Mucosa of descending colon (tissue), 3 donors: ENCODE data around the gene BCAR3. TPM values are rescaled to one million over a fixed set of nuclear protein-coding genes. Genes with fewer than 3 reads are reported as not detected.

Source experiments
- ATAC-seq: fragments of 200-7000 bp; cut with Tn5 transposase; one replicate; pipeline ENCODE4 v1.9.1; 2020; ENCODE audit warnings: mild to moderate bottlenecking, moderate library complexity
- DNase-seq, 3 donors: peaks; one replicate each; pipeline ENCODE4 v3.0.0-alpha.2; 2020
- H3K36me3 ChIP-seq: fragments of 200-600 bp; one replicate; pipeline ENCODE4 v1.8.0; 2021; ENCODE audit warnings: low read depth, mild to moderate bottlenecking
- H3K4me1 ChIP-seq: fragments of 200-600 bp; one replicate; pipeline ENCODE4 v1.8.0; 2021; ENCODE audit warnings: low read depth, mild to moderate bottlenecking
- H3K4me3 ChIP-seq: fragments of 200-600 bp; one replicate; pipeline ENCODE4 v1.8.0; 2021; ENCODE audit warnings: mild to moderate bottlenecking
- H3K9me3 ChIP-seq: fragments of 200-600 bp; one replicate; pipeline ENCODE4 v1.8.0; 2021; ENCODE audit warnings: mild to moderate bottlenecking
- CTCF ChIP-seq: fragments of 200-600 bp; IDR thresholded peaks from one replicate; pipeline ENCODE4 v1.8.0; 2022; ENCODE audit warnings: antibody characterized with exemption, mild to moderate bottlenecking
- intact Hi-C, 2 donors: fragments of 100-400 bp; cut with DNase I in 1 of 2; cut with micrococcal nuclease in 1 of 2; formaldehyde crosslinking; loops; one replicate each; pipeline versions ENCODE4 v1.11.0 to v1.11.1; 2022; cut with DNase I, micrococcal nuclease
- total RNA-seq, 3 donors: library from RNA; stranded (reverse); fragmentation: NEBNext Ultra II Directional in 2 of 3; extraction: Animal tissue kit (Norgen Biotek cat#: 25700) in 2 of 3; gene quantifications; one replicate each; pipeline versions ENCODE4 v1.2.1 to v1.2.4, GENCODE V29; 2021 to 2023
- donor health status: DM: no; HTN: no; CAD: no; lungs with moderate emphysema.
- donor health status: DM: no; HTN: no; CAD: no.
- donor health status: DM: no; HTN: yes; CAD: no.

Gene BCAR3
- total RNA-seq, 3 donors from 2014 or later: 37.2 to 73.7 (median 54.3) TPM

- Histone ChIP-seq H3K4me3 (no peak overlapping the region), H3K36me3 (no peaks in the 10 kb centered on the region), H3K4me1 (peaks cover 27% of the 10 kb centered on the region), H3K9me3 (no peaks in the 10 kb centered on the region)
- TF ChIP-seq CTCF: no peak
- ATAC-seq: no peak
- intact Hi-C loops: no loop called here
- no peak for DNase-seq
These were observed 12.3 kb downstream of the BCAR3 start for GRCh38 chr1:93669369-93669768.

GRCh38 chr1:93668951-93669350, 12.7 kb downstream of the BCAR3 start:
- no peaks in the 10 kb centered on the region for H3K36me3 ChIP-seq
- DNase-seq (no peak), ATAC-seq (no peak)
- peaks cover 24% of the 10 kb centered on the region for H3K4me1 ChIP-seq
- H3K9me3 ChIP-seq: no peaks in the 10 kb centered on the region
- TF ChIP-seq CTCF: no peak
- intact Hi-C loops: no loop called here
- H3K4me3 ChIP-seq: no peak overlapping the region

GRCh38 chr1:93668121-93668520, 13.5 kb downstream of the BCAR3 start:
- Histone ChIP-seq H3K36me3 (no peaks in the 10 kb centered on the region), H3K4me1 (peaks cover 15% of the 10 kb centered on the region), H3K4me3 (no peak overlapping the region), H3K9me3 (no peaks in the 10 kb centered on the region)
- ATAC-seq: no peak
- intact Hi-C loops: no loop called here
- TF ChIP-seq CTCF: no peak
- no peak for DNase-seq

- intact Hi-C loops: no loop called here
These were observed 14.0 kb downstream of the BCAR3 start for GRCh38 chr1:93667642-93668041.

GRCh38 chr1:93666613-93667384, 14.8 kb downstream of the BCAR3 start:
- intact Hi-C loops: no loop called here

More at GRCh38 chr1:93667642-93668041, 14.0 kb downstream of the BCAR3 start:
- DNase-seq (no peak), ATAC-seq (no peak)
- H3K4me3 ChIP-seq: no peak overlapping the region
- H3K36me3 ChIP-seq: no peaks in the 10 kb centered on the region
- no peak for TF ChIP-seq CTCF
- H3K4me1 ChIP-seq: peaks cover 11% of the 10 kb centered on the region
- no peaks in the 10 kb centered on the region for H3K9me3 ChIP-seq

More at GRCh38 chr1:93666613-93667384, 14.8 kb downstream of the BCAR3 start:
- DNase-seq: no peak
- no peak for ATAC-seq
- no peaks in the 10 kb centered on the region for H3K9me3 ChIP-seq
- H3K36me3 ChIP-seq: no peaks in the 10 kb centered on the region
- no peak for TF ChIP-seq CTCF
- H3K4me1 ChIP-seq: peaks cover 2% of the 10 kb centered on the region
- no peak overlapping the region for H3K4me3 ChIP-seq
